ENCODE results near the gene KIF21B. TPM values are rescaled to one million over a fixed set of nuclear protein-coding genes. Genes with fewer than 3 reads are reported as not detected.

The KIF21B gene, protein sequence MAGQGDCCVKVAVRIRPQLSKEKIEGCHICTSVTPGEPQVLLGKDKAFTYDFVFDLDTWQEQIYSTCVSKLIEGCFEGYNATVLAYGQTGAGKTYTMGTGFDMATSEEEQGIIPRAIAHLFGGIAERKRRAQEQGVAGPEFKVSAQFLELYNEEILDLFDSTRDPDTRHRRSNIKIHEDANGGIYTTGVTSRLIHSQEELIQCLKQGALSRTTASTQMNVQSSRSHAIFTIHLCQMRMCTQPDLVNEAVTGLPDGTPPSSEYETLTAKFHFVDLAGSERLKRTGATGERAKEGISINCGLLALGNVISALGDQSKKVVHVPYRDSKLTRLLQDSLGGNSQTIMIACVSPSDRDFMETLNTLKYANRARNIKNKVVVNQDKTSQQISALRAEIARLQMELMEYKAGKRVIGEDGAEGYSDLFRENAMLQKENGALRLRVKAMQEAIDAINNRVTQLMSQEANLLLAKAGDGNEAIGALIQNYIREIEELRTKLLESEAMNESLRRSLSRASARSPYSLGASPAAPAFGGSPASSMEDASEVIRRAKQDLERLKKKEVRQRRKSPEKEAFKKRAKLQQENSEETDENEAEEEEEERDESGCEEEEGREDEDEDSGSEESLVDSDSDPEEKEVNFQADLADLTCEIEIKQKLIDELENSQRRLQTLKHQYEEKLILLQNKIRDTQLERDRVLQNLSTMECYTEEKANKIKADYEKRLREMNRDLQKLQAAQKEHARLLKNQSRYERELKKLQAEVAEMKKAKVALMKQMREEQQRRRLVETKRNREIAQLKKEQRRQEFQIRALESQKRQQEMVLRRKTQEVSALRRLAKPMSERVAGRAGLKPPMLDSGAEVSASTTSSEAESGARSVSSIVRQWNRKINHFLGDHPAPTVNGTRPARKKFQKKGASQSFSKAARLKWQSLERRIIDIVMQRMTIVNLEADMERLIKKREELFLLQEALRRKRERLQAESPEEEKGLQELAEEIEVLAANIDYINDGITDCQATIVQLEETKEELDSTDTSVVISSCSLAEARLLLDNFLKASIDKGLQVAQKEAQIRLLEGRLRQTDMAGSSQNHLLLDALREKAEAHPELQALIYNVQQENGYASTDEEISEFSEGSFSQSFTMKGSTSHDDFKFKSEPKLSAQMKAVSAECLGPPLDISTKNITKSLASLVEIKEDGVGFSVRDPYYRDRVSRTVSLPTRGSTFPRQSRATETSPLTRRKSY (N-terminal part only)
- total RNA-seq = 1 to 10 TPM; 4.2 to 7.4 TPM
- polyA plus RNA-seq = 1 to 10 TPM; 1.3 to 5.3 TPM
- long read RNA-seq, donor 1 = 0 reads
- long read RNA-seq, donor 2, full-length matches to known transcripts = 1 of 1 reads
- long read RNA-seq, donor 2, partial matches to known transcripts = 0 of 1 reads
- long read RNA-seq, donor 2, other reads (novel, unspliced or antisense) = 0 of 1 reads
- long read RNA-seq, donor 3 = 0 reads
- long read RNA-seq, donor 4 = 0 reads
- long read RNA-seq, donor 5 = 0 reads

DNA sequence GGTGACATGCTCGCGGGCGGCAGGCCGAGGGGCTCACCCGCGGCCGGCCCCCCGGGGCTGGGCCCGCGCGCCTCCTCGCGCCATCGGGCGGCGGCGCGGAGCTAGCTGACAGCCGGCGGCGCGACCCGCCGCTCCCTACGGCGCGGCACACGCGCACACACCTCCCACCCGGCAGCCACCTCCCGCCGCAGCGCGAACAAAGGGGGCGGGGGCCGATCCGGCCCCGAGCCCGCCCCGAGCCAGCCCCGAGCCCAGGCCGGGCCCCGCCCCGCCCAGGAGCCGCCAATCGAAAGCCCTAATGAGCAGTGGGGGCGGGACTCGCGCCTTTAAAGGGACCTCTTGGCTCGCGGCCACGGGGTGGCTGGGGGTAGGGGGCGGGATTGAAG is at the start of gene KIF21B:
Gene KIF21B, minus strand, starts transcription at position 198 of the 386 bp plus-strand sequence. CDS start 331 bp downstream, outside the sequence.
- Histone ChIP-seq H3K4me3 (peak within 1 kb of the TSS; percentile 58), H3K9me3 (ENCODE audit: control insufficient read depth in 4 of 4, insufficient read depth in 3 of 4, low read length in 3 of 4) (no peaks in the 10 kb centered on the region), H3K9ac (ENCODE audit: insufficient read depth in 1 of 2, low read length in 2 of 2) (peak within 1 kb of the TSS; percentile 18 to 72), H3K27ac (ENCODE audit: low read depth in 1 of 2, low read length in 1 of 2) (peak within 1 kb of the TSS in 1 of 2 donors; percentile 18), H3K36me3 (ENCODE audit: control insufficient read depth in 4 of 4, insufficient read depth in 4 of 4, low read length in 4 of 4) (no peaks in the 10 kb centered on the region), H3K4me1 (ENCODE audit: control insufficient read depth in 5 of 5, insufficient read depth in 5 of 5, low read length in 5 of 5) (peaks cover 5 to 77% (median 24%) of the 10 kb centered on the region in 5 donors), H3K27me3 (ENCODE audit: control insufficient read depth in 3 of 3, insufficient read depth in 3 of 3, low read length in 2 of 3) (no peaks in the 10 kb centered on the region)
- 0 to 1% methylated on average over 18 to 53 of the region's 53 CpGs for WGBS, 2 donors
- TF ChIP-seq, protein P1, sequence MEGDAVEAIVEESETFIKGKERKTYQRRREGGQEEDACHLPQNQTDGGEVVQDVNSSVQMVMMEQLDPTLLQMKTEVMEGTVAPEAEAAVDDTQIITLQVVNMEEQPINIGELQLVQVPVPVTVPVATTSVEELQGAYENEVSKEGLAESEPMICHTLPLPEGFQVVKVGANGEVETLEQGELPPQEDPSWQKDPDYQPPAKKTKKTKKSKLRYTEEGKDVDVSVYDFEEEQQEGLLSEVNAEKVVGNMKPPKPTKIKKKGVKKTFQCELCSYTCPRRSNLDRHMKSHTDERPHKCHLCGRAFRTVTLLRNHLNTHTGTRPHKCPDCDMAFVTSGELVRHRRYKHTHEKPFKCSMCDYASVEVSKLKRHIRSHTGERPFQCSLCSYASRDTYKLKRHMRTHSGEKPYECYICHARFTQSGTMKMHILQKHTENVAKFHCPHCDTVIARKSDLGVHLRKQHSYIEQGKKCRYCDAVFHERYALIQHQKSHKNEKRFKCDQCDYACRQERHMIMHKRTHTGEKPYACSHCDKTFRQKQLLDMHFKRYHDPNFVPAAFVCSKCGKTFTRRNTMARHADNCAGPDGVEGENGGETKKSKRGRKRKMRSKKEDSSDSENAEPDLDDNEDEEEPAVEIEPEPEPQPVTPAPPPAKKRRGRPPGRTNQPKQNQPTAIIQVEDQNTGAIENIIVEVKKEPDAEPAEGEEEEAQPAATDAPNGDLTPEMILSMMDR (IDR thresholded peaks at IDR 0.05; ENCODE audit: control extremely low read depth, extremely low read depth) = no peak
- DNase-seq = peak; percentile 88 to 92 (median 90)
- peak; percentile 79 for ATAC-seq (ENCODE audit: insufficient read depth, low FRiP score)

GRCh38 chr1:201072922-201073321 is 49.4 kb upstream of the KIF21B start:
- Histone ChIP-seq H3K4me1 (ENCODE audit: control insufficient read depth in 5 of 5, insufficient read depth in 5 of 5, low read length in 5 of 5) (peaks cover 0 to 6% (median 0%) of the 10 kb centered on the region in 5 donors), H3K36me3 (ENCODE audit: control insufficient read depth in 4 of 4, insufficient read depth in 4 of 4, low read length in 4 of 4) (no peaks in the 10 kb centered on the region), H3K27me3 (ENCODE audit: control insufficient read depth in 3 of 3, insufficient read depth in 3 of 3, low read length in 2 of 3) (no peaks in the 10 kb centered on the region), H3K9ac (ENCODE audit: insufficient read depth in 1 of 2, low read length in 2 of 2) (no peak overlapping the region), H3K27ac (ENCODE audit: low read depth in 1 of 2, low read length in 1 of 2) (no peak overlapping the region), H3K9me3 (ENCODE audit: control insufficient read depth in 4 of 4, insufficient read depth in 3 of 4, low read length in 3 of 4) (no peaks in the 10 kb centered on the region), H3K4me3 (no peak overlapping the region)
- DNase-seq = no peak
- no peak for ATAC-seq (ENCODE audit: insufficient read depth, low FRiP score)
- 83 to 85% methylated on average over 6 of the region's 6 CpGs for WGBS, 2 donors
- TF ChIP-seq, protein P1 (IDR thresholded peaks at IDR 0.05; ENCODE audit: control extremely low read depth, extremely low read depth) = no peak

- Histone ChIP-seq H3K4me1 (ENCODE audit: control insufficient read depth in 5 of 5, insufficient read depth in 5 of 5, low read length in 5 of 5) (peaks cover 0 to 6% (median 0%) of the 10 kb centered on the region in 5 donors), H3K4me3 (no peak overlapping the region), H3K27ac (ENCODE audit: low read depth in 1 of 2, low read length in 1 of 2) (no peak overlapping the region), H3K9ac (ENCODE audit: insufficient read depth in 1 of 2, low read length in 2 of 2) (no peak overlapping the region), H3K9me3 (ENCODE audit: control insufficient read depth in 4 of 4, insufficient read depth in 3 of 4, low read length in 3 of 4) (no peaks in the 10 kb centered on the region), H3K27me3 (ENCODE audit: control insufficient read depth in 3 of 3, insufficient read depth in 3 of 3, low read length in 2 of 3) (no peaks in the 10 kb centered on the region), H3K36me3 (ENCODE audit: control insufficient read depth in 4 of 4, insufficient read depth in 4 of 4, low read length in 4 of 4) (no peaks in the 10 kb centered on the region)
- DNase-seq (no peak), ATAC-seq (ENCODE audit: insufficient read depth, low FRiP score) (no peak)
- 71 to 75% methylated on average over 5 of the region's 5 CpGs for WGBS, 2 donors
- TF ChIP-seq, protein P1 (IDR thresholded peaks at IDR 0.05; ENCODE audit: control extremely low read depth, extremely low read depth) = no peak
Measured at GRCh38 chr1:201072149-201072548, 48.6 kb upstream of the KIF21B start.
